Uterus (tissue), 4 donors: ENCODE measurements around the gene CCT5. TPM values are rescaled to one million over a fixed set of nuclear protein-coding genes. Genes with fewer than 3 reads are reported as not detected.

Experiments
- DNase-seq, 2 donors: peaks; one replicate each; pipeline ENCODE4 v3.0.0-alpha.2; 2019 to 2020
- H3K27ac ChIP-seq, 2 donors: fragments of 200-600 bp; sonication (generic); 1 replicate in 1 of 2; 2 replicates in 1 of 2; pipeline ENCODE4 v1.5.1; 2016 to 2018
- H3K27me3 ChIP-seq, 2 donors: fragments of 200-600 bp; sonication (generic); one replicate each; pipeline ENCODE4 v1.5.1; 2018 to 2019; ENCODE audit warnings: control low read depth in 1 of 2
- H3K36me3 ChIP-seq, 2 donors: fragments of 200-600 bp; sonication (generic); one replicate each; pipeline ENCODE4 v1.5.1; 2019; ENCODE audit warnings: control low read depth in 1 of 2
- H3K4me1 ChIP-seq, 2 donors: fragments of 200-600 bp; sonication (generic); one replicate each; pipeline ENCODE4 v1.5.1; 2018 to 2019; ENCODE audit warnings: control low read depth in 1 of 2
- H3K4me3 ChIP-seq, 2 donors: fragments of 200-600 bp; sonication (generic); 1 replicate in 1 of 2; 2 replicates in 1 of 2; pipeline ENCODE4 v1.5.1; 2018 to 2019; ENCODE audit warnings: mild to moderate bottlenecking in 1 of 2
- H3K9me3 ChIP-seq, 2 donors: fragments of 200-600 bp; sonication (generic); one replicate each; pipeline ENCODE4 v1.5.1; 2019; ENCODE audit warnings: control low read depth in 1 of 2
- CTCF ChIP-seq, 4 experiments: fragments of 200-600 bp in 2 of 4; fragments of 450-650 bp in 2 of 4; sonication (generic) in 2 of 4; IDR thresholded peaks; one replicate each; pipeline ENCODE4 v1.5.1; 2016 to 2019; ENCODE audit warnings: antibody characterized with exemption in 4 of 4, mild to moderate bottlenecking in 2 of 4, moderate library complexity in 1 of 4
- POLR2A ChIP-seq, 2 donors: fragments of 450-650 bp; IDR thresholded peaks; one replicate each; pipeline ENCODE4 v1.6.1; 2016; ENCODE audit warnings: antibody characterized with exemption in 2 of 2, mild to moderate bottlenecking in 1 of 2, moderate library complexity in 1 of 2
- intact Hi-C: fragments of 100-400 bp; cut with DNase I; formaldehyde crosslinking; loops from one replicate; pipeline ENCODE4 v1.15.1; 2023; ENCODE audit warnings: low total_unique reads
- total RNA-seq, 4 donors: library from RNA; depleted of rRNA in 3 of 4; stranded (reverse); fragments of >200 nt in 3 of 4; gene quantifications; one replicate each; pipeline versions ENCODE4 v1.1.0 to v1.2.4, GENCODE V29; 2014 to 2023
- donor health status: DM: yes; HTN: yes; CAD: no.

Gene CCT5
- total RNA-seq, 4 donors from 2014 or later, result 57.6 to 251 (median 81.2) TPM

GRCh38 chr5:10250806-10251276 is 761 bp downstream of the CCT5 start:
- DNase-seq, result no peak
- TF ChIP-seq CTCF (IDR thresholded peaks at IDR 0.05) (no peak), POLR2A (IDR thresholded peaks at IDR 0.05) (no peak)
- no peaks in the 10 kb centered on the region for H3K36me3 ChIP-seq
- peak overlapping the region; percentile 94 to 96 for H3K27ac ChIP-seq
- H3K9me3 ChIP-seq, result no peaks in the 10 kb centered on the region
- peak overlapping the region; percentile 64 to 74 for H3K4me3 ChIP-seq
- peaks cover 4 to 8% of the 10 kb centered on the region in 2 donors for H3K4me1 ChIP-seq
- no peaks in the 10 kb centered on the region for H3K27me3 ChIP-seq
- intact Hi-C loops, result no loop called here

GRCh38 chr5:10251405-10251804 is 1.3 kb downstream of the CCT5 start:
- Histone ChIP-seq H3K27ac (no peak overlapping the region), H3K4me1 (peaks cover 4 to 8% of the 10 kb centered on the region in 2 donors), H3K9me3 (no peaks in the 10 kb centered on the region), H3K27me3 (no peaks in the 10 kb centered on the region), H3K4me3 (peak overlapping the region; percentile 64 to 74), H3K36me3 (no peaks in the 10 kb centered on the region)
- intact Hi-C loops, result no loop called here
- no peak for DNase-seq
- TF ChIP-seq CTCF (IDR thresholded peaks at IDR 0.05), result no peak
- TF ChIP-seq POLR2A (IDR thresholded peaks at IDR 0.05), result no peak

GRCh38 chr5:10253390-10253789 is 3.3 kb downstream of the CCT5 start:
- H3K27ac ChIP-seq, result no peak overlapping the region
- intact Hi-C loops, result no loop called here
- no peak for DNase-seq
- H3K27me3 ChIP-seq, result no peaks in the 10 kb centered on the region
- H3K36me3 ChIP-seq, result no peaks in the 10 kb centered on the region
- H3K9me3 ChIP-seq, result no peaks in the 10 kb centered on the region
- no peak for TF ChIP-seq POLR2A (IDR thresholded peaks at IDR 0.05)
- TF ChIP-seq CTCF (IDR thresholded peaks at IDR 0.05), result no peak
- no peak overlapping the region for H3K4me3 ChIP-seq
- peaks cover 4 to 8% of the 10 kb centered on the region in 2 donors for H3K4me1 ChIP-seq

- H3K36me3 ChIP-seq, result no peaks in the 10 kb centered on the region
- no peak overlapping the region for H3K4me3 ChIP-seq
- H3K27ac ChIP-seq, result no peak overlapping the region
- no peak for DNase-seq
- H3K9me3 ChIP-seq, result no peaks in the 10 kb centered on the region
- TF ChIP-seq CTCF (IDR thresholded peaks at IDR 0.05) (no peak), POLR2A (IDR thresholded peaks at IDR 0.05) (no peak)
- peaks cover 4 to 8% of the 10 kb centered on the region in 2 donors for H3K4me1 ChIP-seq
- intact Hi-C loops, result no loop called here
- no peaks in the 10 kb centered on the region for H3K27me3 ChIP-seq
These were observed 4.6 kb downstream of the CCT5 start for GRCh38 chr5:10254686-10255085.

- Histone ChIP-seq H3K4me1 (no peaks in the 10 kb centered on the region), H3K27ac (no peak overlapping the region), H3K36me3 (no peaks in the 10 kb centered on the region), H3K9me3 (no peaks in the 10 kb centered on the region), H3K4me3 (no peak overlapping the region), H3K27me3 (no peaks in the 10 kb centered on the region)
- DNase-seq, result no peak
- TF ChIP-seq CTCF (IDR thresholded peaks at IDR 0.05), result no peak
- TF ChIP-seq POLR2A (IDR thresholded peaks at IDR 0.05), result no peak
- intact Hi-C loops, result no loop called here
These were observed 7.8 kb downstream of the CCT5 start for GRCh38 chr5:10257870-10258269.
